ENCODE data around the gene ALDOC. TPM values are rescaled to one million over a fixed set of nuclear protein-coding genes. Genes with fewer than 3 reads are reported as not detected.
"Not testable (repeated sequence)": the region's sequence is repeated elsewhere in the genome, so short reads cannot be mapped to it uniquely, and the experiment has no call there.

The ALDOC gene
- total and polyA plus RNA-seq, 7 donors, result 10.2 to 43.3 (median 30.0) TPM

GRCh38 chr17:28613931-28614381 is 37.3 kb upstream of the ALDOC start, which contains the start of gene RSKR:
RSKR (minus strand) TSS chr17:28614185; CDS start chr17:28614161, 24 bp downstream.
- intact Hi-C loops (cut with DNase I), result loop anchor here (1.0 to 5.0 kb wide), 2 partner anchors 62 to 120 kb away; partner anchors contain the start of gene UNC119
- 68 to 88% methylated on average over 5 of the region's 5 CpGs for WGBS, 2 donors
- Histone ChIP-seq H3K9me3 (no peaks in the 10 kb centered on the region), H3K36me3 (peaks cover 29 to 69% (median 44%) of the 10 kb centered on the region in 4 donors), H3K4me1 (no peaks in the 10 kb centered on the region), H3K4me3 (no peak within 1 kb of the TSS), H3K27ac (no peak within 1 kb of the TSS), H3K27me3 (no peaks in the 10 kb centered on the region)
- DNase-seq, result no peak
- TF ChIP-seq CTCF (IDR thresholded peaks at IDR 0.05) (no peak), POLR2A (IDR thresholded peaks at IDR 0.05) (no peak), EP300 (IDR thresholded peaks at IDR 0.05) (no peak), POLR2AphosphoS5 (IDR thresholded peaks at IDR 0.05) (no peak)

- no peak for DNase-seq
- Histone ChIP-seq H3K9me3 (no peaks in the 10 kb centered on the region), H3K4me1 (no peaks in the 10 kb centered on the region), H3K4me3 (no peak overlapping the region), H3K27ac (no peak overlapping the region), H3K27me3 (no peaks in the 10 kb centered on the region), H3K36me3 (peaks cover 22 to 61% (median 37%) of the 10 kb centered on the region in 4 donors)
- TF ChIP-seq CTCF (IDR thresholded peaks at IDR 0.05) (peak; percentile 21 to 72 (median 48)), EP300 (IDR thresholded peaks at IDR 0.05) (no peak), POLR2AphosphoS5 (IDR thresholded peaks at IDR 0.05) (no peak), POLR2A (IDR thresholded peaks at IDR 0.05) (no peak)
- intact Hi-C loops (cut with DNase I), result loop anchor here (1.0 to 5.0 kb wide), 2 partner anchors 61 to 119 kb away; partner anchors contain the start of gene UNC119
- 81 to 87% methylated on average over 6 of the region's 6 CpGs for WGBS, 2 donors
Observed at GRCh38 chr17:28612936-28613872, 36.5 kb upstream of the ALDOC start.

- Histone ChIP-seq H3K9me3 (no peaks in the 10 kb centered on the region), H3K4me3 (no peak overlapping the region), H3K36me3 (peaks cover 21 to 55% (median 30%) of the 10 kb centered on the region in 4 donors), H3K27me3 (no peaks in the 10 kb centered on the region), H3K27ac (no peak overlapping the region), H3K4me1 (no peaks in the 10 kb centered on the region)
- intact Hi-C loops (cut with DNase I), result loop anchor here (5.0 kb wide), 1 partner anchor 60 kb away; the partner anchor contains the start of gene UNC119
- WGBS, 2 donors, result 30 to 32% methylated on average over 2 of the region's 2 CpGs
- TF ChIP-seq CTCF (IDR thresholded peaks at IDR 0.05) (no peak), EP300 (IDR thresholded peaks at IDR 0.05) (no peak), POLR2A (IDR thresholded peaks at IDR 0.05) (no peak), POLR2AphosphoS5 (IDR thresholded peaks at IDR 0.05) (no peak)
- no peak for DNase-seq
Observed at GRCh38 chr17:28612531-28612930, 35.8 kb upstream of the ALDOC start.

GRCh38 chr17:28610376-28610775 is 33.7 kb upstream of the ALDOC start:
- Histone ChIP-seq H3K27me3 (no peaks in the 10 kb centered on the region), H3K27ac (no peak overlapping the region), H3K9me3 (no peaks in the 10 kb centered on the region), H3K4me3 (no peak overlapping the region), H3K4me1 (no peaks in the 10 kb centered on the region), H3K36me3 (peaks cover 6 to 33% (median 11%) of the 10 kb centered on the region in 4 donors)
- DNase-seq, result no peak
- 35 to 79% methylated on average over 8 of the region's 8 CpGs for WGBS, 2 donors
- TF ChIP-seq CTCF (IDR thresholded peaks at IDR 0.05) (no peak), EP300 (IDR thresholded peaks at IDR 0.05) (no peak), POLR2AphosphoS5 (IDR thresholded peaks at IDR 0.05) (no peak), POLR2A (IDR thresholded peaks at IDR 0.05) (no peak)
- intact Hi-C loops (cut with DNase I), result loop anchor here (5.0 kb wide), 1 partner anchor 58 kb away; the partner anchor contains the start of gene UNC119

GRCh38 chr17:28604031-28604430 is 27.3 kb upstream of the ALDOC start:
- intact Hi-C loops (cut with DNase I); H3K36me3 ChIP-seq; DNase-seq; H3K27me3 ChIP-seq; H3K9me3 ChIP-seq; H3K27ac ChIP-seq; H3K4me3 ChIP-seq: not testable (repeated sequence)
- peaks cover 2 to 10% (median 7%) of the 10 kb centered on the region in 4 donors for H3K4me1 ChIP-seq
- WGBS, 2 donors, result 95% methylated on average over 31 of the region's 31 CpGs

Data from sigmoid colon (tissue), 7 donors.